ENCODE measurements around the gene GAST. TPM values are rescaled to one million over a fixed set of nuclear protein-coding genes. Genes with fewer than 3 reads are reported as not detected.
"Not testable (repeated sequence)": the region's sequence is repeated elsewhere in the genome, so short reads cannot be mapped to it uniquely, and the experiment has no call there.

Gene GAST
- total RNA-seq, 1 donor from 2014 or later = 119 TPM

- Mint-ChIP-seq H3K27me3 (no peaks in the 10 kb centered on the region), H3K27ac (no peak overlapping the region)
Measured at GRCh38 chr17:41681776-41682175, 30.4 kb upstream of the GAST start.

GRCh38 chr17:41682631-41683030, 29.5 kb upstream of the GAST start:
- no peaks in the 10 kb centered on the region for H3K9me3 Mint-ChIP-seq
- DNase-seq (ENCODE audit: extremely low spot score, unreplicated experiment) = no peak
- H3K36me3 Mint-ChIP-seq = peaks cover 4% of the 10 kb centered on the region
- TF ChIP-seq CTCF (conservative IDR thresholded peaks at IDR 0.05) = no peak
- H3K4me3 Mint-ChIP-seq = no peak overlapping the region
- H3K27ac Mint-ChIP-seq = no peak overlapping the region
- H3K27me3 Mint-ChIP-seq = no peaks in the 10 kb centered on the region
- peaks cover 26% of the 10 kb centered on the region for H3K4me1 Mint-ChIP-seq (ENCODE audit: unreplicated experiment)

More at GRCh38 chr17:41681776-41682175, 30.4 kb upstream of the GAST start:
- H3K4me1 Mint-ChIP-seq (ENCODE audit: unreplicated experiment) = peaks cover 26% of the 10 kb centered on the region
- DNase-seq (ENCODE audit: extremely low spot score, unreplicated experiment) = no peak
- no peak for TF ChIP-seq CTCF (conservative IDR thresholded peaks at IDR 0.05)
- no peak overlapping the region for H3K4me3 Mint-ChIP-seq
- peaks cover 4% of the 10 kb centered on the region for H3K36me3 Mint-ChIP-seq
- no peaks in the 10 kb centered on the region for H3K9me3 Mint-ChIP-seq

- H3K9me3 Mint-ChIP-seq = no peaks in the 10 kb centered on the region
- no peak overlapping the region for H3K4me3 Mint-ChIP-seq
- no peak overlapping the region for H3K27ac Mint-ChIP-seq
Measured at GRCh38 chr17:41683441-41684007, 28.6 kb upstream of the GAST start.

GRCh38 chr17:41684035-41684434, 28.1 kb upstream of the GAST start:
- Mint-ChIP-seq H3K4me3 (no peak overlapping the region), H3K36me3 (no peaks in the 10 kb centered on the region), H3K27me3 (no peaks in the 10 kb centered on the region), H3K9me3 (no peaks in the 10 kb centered on the region), H3K27ac (peak overlapping the region; percentile 55), H3K4me1 (ENCODE audit: unreplicated experiment) (peaks cover 21% of the 10 kb centered on the region)
- DNase-seq (ENCODE audit: extremely low spot score, unreplicated experiment) = no peak
- no peak for TF ChIP-seq CTCF (conservative IDR thresholded peaks at IDR 0.05)

More at GRCh38 chr17:41683441-41684007, 28.6 kb upstream of the GAST start:
- TF ChIP-seq CTCF (conservative IDR thresholded peaks at IDR 0.05) = no peak
- no peak for DNase-seq (ENCODE audit: extremely low spot score, unreplicated experiment)
- no peaks in the 10 kb centered on the region for H3K27me3 Mint-ChIP-seq
- H3K36me3 Mint-ChIP-seq = peaks cover 2% of the 10 kb centered on the region
- peaks cover 26% of the 10 kb centered on the region for H3K4me1 Mint-ChIP-seq (ENCODE audit: unreplicated experiment)

DNA sequence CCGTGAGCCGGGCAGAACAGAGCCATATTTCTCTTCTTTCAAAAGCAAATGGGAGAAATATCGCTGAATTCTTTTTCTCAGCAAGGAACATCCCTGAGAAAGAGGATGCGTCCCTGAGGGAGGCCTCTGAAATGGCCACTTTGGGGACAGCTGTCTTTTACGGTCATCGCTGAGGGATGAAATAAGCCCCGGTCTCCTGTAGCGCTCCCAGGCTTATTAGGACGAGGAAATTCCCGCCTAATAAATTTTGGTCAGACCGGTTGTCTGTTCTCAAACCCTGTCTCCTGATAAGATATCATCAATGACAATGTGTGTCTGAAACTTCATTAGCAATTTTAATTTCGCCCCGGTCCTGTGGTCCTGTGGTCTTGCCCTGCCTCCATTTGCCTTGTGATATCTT, 26.4 kb upstream of the GAST start:
- DNase-seq (ENCODE audit: extremely low spot score, unreplicated experiment); H3K27me3 Mint-ChIP-seq; H3K4me3 Mint-ChIP-seq; H3K36me3 Mint-ChIP-seq; H3K9me3 Mint-ChIP-seq; H3K27ac Mint-ChIP-seq: not testable (repeated sequence)
- H3K4me1 Mint-ChIP-seq (ENCODE audit: unreplicated experiment) = peaks cover 24% of the 10 kb centered on the region

GRCh38 chr17:41686281-41686680, 25.9 kb upstream of the GAST start:
- Mint-ChIP-seq H3K4me3 (no peak overlapping the region), H3K27ac (no peak overlapping the region), H3K36me3 (peaks cover 15% of the 10 kb centered on the region), H3K4me1 (ENCODE audit: unreplicated experiment) (peaks cover 24% of the 10 kb centered on the region), H3K27me3 (peaks cover 3% of the 10 kb centered on the region), H3K9me3 (no peaks in the 10 kb centered on the region)
- no peak for DNase-seq (ENCODE audit: extremely low spot score, unreplicated experiment)
- TF ChIP-seq CTCF (conservative IDR thresholded peaks at IDR 0.05) = no peak
